K562 (cell line): ENCODE data around the gene AKAP7. TPM values are rescaled to one million over a fixed set of nuclear protein-coding genes. Genes with fewer than 3 reads are reported as not detected.

Experiments
- ARID4B ChIP-seq: sonication (generic); formaldehyde crosslinking; IDR thresholded peaks from 2 replicates; pipeline ENCODE4 v1.8.0; 2022; ENCODE audit warnings: mild to moderate bottlenecking, missing genetic modification reagents
- E4F1 ChIP-seq: fragments of 250-450 bp; sonication (Bioruptor Pico); IDR thresholded peaks from 2 replicates; pipeline ENCODE4 v1.5.0; 2021; ENCODE audit warnings: mild to moderate bottlenecking, borderline replicate concordance
- FOXP4 ChIP-seq: sonication (generic); formaldehyde crosslinking; IDR thresholded peaks from 2 replicates; pipeline ENCODE4 v1.8.0; 2022; ENCODE audit warnings: mild to moderate bottlenecking, missing genetic modification reagents, borderline replicate concordance
- HOMEZ ChIP-seq: fragments of 250-450 bp; sonication (Bioruptor Pico); IDR thresholded peaks from 2 replicates; pipeline ENCODE4 v1.4.0; 2020; ENCODE audit warnings: mild to moderate bottlenecking, moderate library complexity
- IRF1 ChIP-seq: sonication (generic); formaldehyde crosslinking; IDR thresholded peaks from 2 replicates; pipeline ENCODE4 v1.8.0; 2022; ENCODE audit warnings: missing genetic modification reagents, mild to moderate bottlenecking, borderline replicate concordance
- MED1 ChIP-seq: sonication (generic); formaldehyde crosslinking; IDR thresholded peaks from 2 replicates; pipeline ENCODE4 v1.8.1; 2023; ENCODE audit warnings: missing genetic modification reagents, borderline replicate concordance
- RUNX1 ChIP-seq: sonication (generic); IDR thresholded peaks from 2 replicates; pipeline ENCODE4 v1.6.1; 2016; ENCODE audit warnings: antibody characterized with exemption, low read depth
- SFPQ ChIP-seq: fragments of 200-400 bp; formaldehyde crosslinking; IDR thresholded peaks from 2 replicates; pipeline ENCODE4 v1.6.1; 2017; ENCODE audit warnings: mild to moderate bottlenecking, low read depth, low read length, moderate library complexity
- SIRT6 ChIP-seq: IDR thresholded peaks from one replicate; pipeline ENCODE4 v1.6.1; 2012; ENCODE audit warnings: low read depth, mild to moderate bottlenecking, control low read depth, inconsistent platforms, low read length, moderate library complexity
- ZC3H11A ChIP-seq: IDR thresholded peaks from 2 replicates; pipeline ENCODE4 v1.6.1; 2012; ENCODE audit warnings: low read depth, low read length, improper control_type of control experiment
- ZNF263 ChIP-seq: sonication (generic); formaldehyde crosslinking; IDR thresholded peaks from 2 replicates; pipeline ENCODE4 v1.8.0; 2022; ENCODE audit warnings: mild to moderate bottlenecking, missing genetic modification reagents, borderline replicate concordance
- ZNF408 ChIP-seq: fragments of 250-450 bp; sonication (Bioruptor Pico); IDR thresholded peaks from 2 replicates; pipeline ENCODE4 v1.4.0; 2020; ENCODE audit warnings: low read depth, mild to moderate bottlenecking, moderate library complexity
- polyA plus RNA-seq, 8 experiments: library from polyadenylated mRNA; depleted of rRNA in 4 of 8; stranded (reverse) in 5 of 8; unstranded in 3 of 8; fragments of >200 nt; fragmentation: Nextera tagmentation in 2 of 8; fragmentation: Illumina TruSeq in 1 of 8; extraction: Ambion mirVana in 2 of 8; extraction: Trizol in 1 of 8; gene quantifications; 2 replicates each; pipeline versions ENCODE4 v1.2.1 to v1.2.3, GENCODE V29; 2011 to 2014; ENCODE audit warnings: inconsistent platforms in 1 of 8, missing spikeins in 1 of 8
- total RNA-seq, 7 experiments: library from RNA; depleted of rRNA in 6 of 7; stranded (reverse); fragments of >200 nt in 6 of 7; fragmentation: Illumina TruSeq in 2 of 7; extraction: Trizol in 2 of 7; gene quantifications; 2 replicates each; pipeline versions ENCODE4 v1.2.1 to v1.2.3, GENCODE V29; 2011 to 2021; ENCODE audit warnings: low replicate concordance in 1 of 7

Gene AKAP7
- total and polyA plus RNA-seq, 9 of the 15 experiments (the other 6 are each of a cell fraction or from before 2014, with no cell fraction given), result 0.82 to 2.6 (median 1.6) TPM

GRCh38 chr6:131135244-131136020 lies at the start of gene AKAP7 (continued):
- TF ChIP-seq ARID4B (CRISPR knock-in tag) (no peak), FOXP4 (CRISPR knock-in tag) (no peak), SFPQ (no peak), E4F1 (no peak), ZNF408 (no peak), MED1 (CRISPR knock-in tag) (no peak), RUNX1 (no peak), HOMEZ (CRISPR knock-in tag) (no peak), IRF1 (CRISPR knock-in tag) (no peak), SIRT6 (no peak), ZNF263 (CRISPR knock-in tag) (no peak), ZC3H11A (no peak)
